Peyer's patch (tissue), 4 donors: Measurements from ENCODE around the gene CSMD2.

ENCODE experiments used
- POLR2A ChIP-seq, 2 donors: fragments of 450-650 bp; IDR thresholded peaks; one replicate each; pipeline ENCODE4 v1.5.1; 2017; ENCODE audit warnings: antibody characterized with exemption in 2 of 2, mild to moderate bottlenecking in 2 of 2, moderate library complexity in 2 of 2
- TF ChIP-seq, protein P1 (sequence below), 6 experiments: fragments of 450-650 bp in 4 of 6; fragments of 200-600 bp in 2 of 6; sonication (generic) in 1 of 6; IDR thresholded peaks; one replicate each; pipeline ENCODE4 v1.5.1; 2017 to 2019; ENCODE audit warnings: antibody characterized with exemption in 6 of 6, mild to moderate bottlenecking in 3 of 6, moderate library complexity in 1 of 6

DNA sequence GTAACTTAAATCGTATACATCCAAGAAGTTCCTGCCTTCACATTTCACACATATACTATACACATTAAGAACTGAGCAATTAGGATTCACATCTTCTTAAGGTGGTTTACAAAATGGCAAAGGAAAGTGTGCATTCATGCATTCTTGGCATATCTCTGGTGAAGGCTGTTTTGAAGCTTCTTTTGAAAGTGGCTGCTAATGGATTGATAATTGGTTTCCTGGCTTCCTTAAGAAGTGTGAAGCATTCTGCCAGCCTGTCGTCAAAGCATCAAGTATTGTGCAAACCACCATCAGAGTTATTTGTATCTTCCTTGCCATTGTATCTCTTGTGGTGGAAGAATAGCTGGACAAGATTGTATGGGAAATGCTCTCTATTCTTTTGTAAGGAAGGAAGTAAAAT, 396.2 kb downstream of the CSMD2 start:
- TF ChIP-seq, protein P1, sequence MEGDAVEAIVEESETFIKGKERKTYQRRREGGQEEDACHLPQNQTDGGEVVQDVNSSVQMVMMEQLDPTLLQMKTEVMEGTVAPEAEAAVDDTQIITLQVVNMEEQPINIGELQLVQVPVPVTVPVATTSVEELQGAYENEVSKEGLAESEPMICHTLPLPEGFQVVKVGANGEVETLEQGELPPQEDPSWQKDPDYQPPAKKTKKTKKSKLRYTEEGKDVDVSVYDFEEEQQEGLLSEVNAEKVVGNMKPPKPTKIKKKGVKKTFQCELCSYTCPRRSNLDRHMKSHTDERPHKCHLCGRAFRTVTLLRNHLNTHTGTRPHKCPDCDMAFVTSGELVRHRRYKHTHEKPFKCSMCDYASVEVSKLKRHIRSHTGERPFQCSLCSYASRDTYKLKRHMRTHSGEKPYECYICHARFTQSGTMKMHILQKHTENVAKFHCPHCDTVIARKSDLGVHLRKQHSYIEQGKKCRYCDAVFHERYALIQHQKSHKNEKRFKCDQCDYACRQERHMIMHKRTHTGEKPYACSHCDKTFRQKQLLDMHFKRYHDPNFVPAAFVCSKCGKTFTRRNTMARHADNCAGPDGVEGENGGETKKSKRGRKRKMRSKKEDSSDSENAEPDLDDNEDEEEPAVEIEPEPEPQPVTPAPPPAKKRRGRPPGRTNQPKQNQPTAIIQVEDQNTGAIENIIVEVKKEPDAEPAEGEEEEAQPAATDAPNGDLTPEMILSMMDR (IDR thresholded peaks at IDR 0.05) = no peak
- TF ChIP-seq POLR2A (IDR thresholded peaks at IDR 0.05) = no peak
